Astrocyte of the cerebellum (primary cell): ENCODE measurements around the gene SPEM2.

ENCODE experiments used
- DNase-seq: peaks from one replicate; pipeline ENCODE4 v3.0.0-alpha.2; 2011; ENCODE audit warnings: low read depth
- H3K4me3 ChIP-seq: 2 replicates; pipeline ENCODE4 v1.5.1; 2011; ENCODE audit warnings: mild to moderate bottlenecking, low read depth, low read length, moderate library complexity
- in situ Hi-C: cut with HindIII; loops from 2 replicates; pipeline ENCODE4 v1.10.0; 2017; ENCODE audit warnings: low sequenced_read_pairs
- TF ChIP-seq, protein P1 (sequence below): IDR thresholded peaks from 2 replicates; pipeline ENCODE4 v1.5.1; 2012; ENCODE audit warnings: low read length, low read depth, moderate library complexity, mild to moderate bottlenecking; ENCODE audit errors: missing control alignments

SPEM2 gene

DNA sequence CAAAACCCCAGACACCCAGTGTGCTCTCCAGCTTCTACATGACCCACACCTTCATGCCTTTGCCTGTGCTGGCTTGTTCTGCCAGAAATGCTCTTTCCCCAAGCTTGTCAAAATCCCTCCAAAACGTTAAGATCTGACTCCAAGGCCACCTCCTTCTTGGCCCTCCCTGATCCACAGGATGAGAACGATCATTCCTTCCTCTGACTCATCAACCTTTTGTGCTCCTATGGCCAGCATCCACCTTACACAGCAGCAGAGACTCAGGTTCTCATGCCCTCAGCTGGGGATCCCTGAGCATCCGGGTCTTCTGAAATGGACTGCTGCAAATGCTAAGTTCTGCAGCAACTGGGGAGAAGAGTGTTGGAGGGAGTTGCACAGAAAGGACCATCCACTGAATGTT is 51.1 kb downstream of the SPEM2 start:
- H3K4me3 ChIP-seq, result no peak overlapping the region
- TF ChIP-seq, protein P1, sequence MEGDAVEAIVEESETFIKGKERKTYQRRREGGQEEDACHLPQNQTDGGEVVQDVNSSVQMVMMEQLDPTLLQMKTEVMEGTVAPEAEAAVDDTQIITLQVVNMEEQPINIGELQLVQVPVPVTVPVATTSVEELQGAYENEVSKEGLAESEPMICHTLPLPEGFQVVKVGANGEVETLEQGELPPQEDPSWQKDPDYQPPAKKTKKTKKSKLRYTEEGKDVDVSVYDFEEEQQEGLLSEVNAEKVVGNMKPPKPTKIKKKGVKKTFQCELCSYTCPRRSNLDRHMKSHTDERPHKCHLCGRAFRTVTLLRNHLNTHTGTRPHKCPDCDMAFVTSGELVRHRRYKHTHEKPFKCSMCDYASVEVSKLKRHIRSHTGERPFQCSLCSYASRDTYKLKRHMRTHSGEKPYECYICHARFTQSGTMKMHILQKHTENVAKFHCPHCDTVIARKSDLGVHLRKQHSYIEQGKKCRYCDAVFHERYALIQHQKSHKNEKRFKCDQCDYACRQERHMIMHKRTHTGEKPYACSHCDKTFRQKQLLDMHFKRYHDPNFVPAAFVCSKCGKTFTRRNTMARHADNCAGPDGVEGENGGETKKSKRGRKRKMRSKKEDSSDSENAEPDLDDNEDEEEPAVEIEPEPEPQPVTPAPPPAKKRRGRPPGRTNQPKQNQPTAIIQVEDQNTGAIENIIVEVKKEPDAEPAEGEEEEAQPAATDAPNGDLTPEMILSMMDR, result no peak
- in situ Hi-C loops, result loop anchor here (5.0 kb wide), 3 partner anchors 44 to 89 kb away; no protein-coding TSS in a partner anchor
- DNase-seq, result peak; percentile 42

DNA sequence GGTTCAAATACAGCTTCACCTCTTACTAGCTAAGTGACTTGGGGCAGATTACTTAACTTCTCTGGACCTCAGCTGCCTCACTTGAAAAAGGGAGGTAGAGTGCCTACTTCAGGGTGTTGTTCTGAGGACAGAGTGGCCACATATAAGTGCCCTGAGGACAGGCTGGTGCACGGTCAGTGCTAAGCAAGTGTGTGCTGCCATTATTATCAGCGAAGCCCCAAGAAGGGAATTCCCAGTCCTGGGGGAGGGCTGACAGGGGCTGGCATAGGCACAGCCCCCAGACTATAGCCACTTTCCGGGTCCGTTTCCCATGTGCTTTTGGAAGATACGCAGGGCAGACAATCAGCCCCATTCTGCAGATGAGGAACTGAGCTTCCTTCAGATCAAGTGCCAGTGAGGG is 51.5 kb downstream of the SPEM2 start:
- in situ Hi-C loops, result loop anchor here (5.0 kb wide), 3 partner anchors 45 to 90 kb away; no protein-coding TSS in a partner anchor
- H3K4me3 ChIP-seq, result no peak overlapping the region
- TF ChIP-seq, protein P1, result no peak
- DNase-seq, result no peak
